LNCAP (cell line): Measurements from ENCODE around the gene RASAL2.

Experiments used
- CTCF ChIP-seq: fragments of 450-650 bp; IDR thresholded peaks from 2 replicates; pipeline ENCODE4 v1.5.1; 2017; ENCODE audit warnings: mild to moderate bottlenecking

The RASAL2 gene

GRCh38 chr1:178093494-178093950 is 382 bp upstream of the RASAL2 start:
- TF ChIP-seq CTCF, result no peak

GRCh38 chr1:178094739-178095645 is 1.1 kb downstream of the RASAL2 start:
- no peak for TF ChIP-seq CTCF

- TF ChIP-seq CTCF, result no peak
Measured at GRCh38 chr1:178096421-178096820, 2.5 kb downstream of the RASAL2 start.

GRCh38 chr1:178098262-178098661 is 4.4 kb downstream of the RASAL2 start:
- TF ChIP-seq CTCF, result no peak

GRCh38 chr1:178101266-178101630 is 7.3 kb downstream of the RASAL2 start:
- no peak for TF ChIP-seq CTCF

- TF ChIP-seq CTCF, result no peak
Measured at GRCh38 chr1:178101654-178102053, 7.8 kb downstream of the RASAL2 start.

GRCh38 chr1:178102218-178102617 is 8.3 kb downstream of the RASAL2 start:
- TF ChIP-seq CTCF, result no peak
